ENCODE measurements around the gene CCBE1. TPM values are rescaled to one million over a fixed set of nuclear protein-coding genes. Genes with fewer than 3 reads are reported as not detected.

CCBE1 gene
- total and polyA plus RNA-seq, 2 donors (not counting 1 experiment from before 2014, with no cell fraction given), result 122 TPM

DNA sequence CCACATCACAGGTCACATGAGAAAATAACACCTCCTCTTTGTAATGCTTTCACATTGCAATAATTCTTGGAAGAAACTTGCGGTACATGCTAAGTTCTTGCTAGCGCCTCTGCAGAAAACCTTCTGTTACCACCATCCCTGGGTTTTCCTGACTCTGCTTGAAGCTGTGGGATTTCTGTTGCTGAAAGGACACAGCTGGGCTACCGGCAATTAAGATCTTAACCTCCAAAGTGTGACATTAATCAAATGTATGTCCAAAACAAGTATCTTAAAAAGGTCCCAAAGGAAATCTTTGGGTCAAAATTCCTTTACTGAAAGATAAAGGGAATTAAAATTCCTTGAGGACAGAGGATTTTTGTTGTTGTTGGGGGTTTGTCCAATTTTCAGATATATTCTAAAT lies 7.5 kb downstream of the CCBE1 start:
- Histone ChIP-seq H3K9me3 (ENCODE audit: control insufficient read depth, insufficient read depth, low read depth, low read length) (no peaks in the 10 kb centered on the region), H3K27ac (ENCODE audit: insufficient read depth, low read length) (no peak overlapping the region), H3K4me2 (ENCODE audit: extremely low read depth, insufficient read depth, low read length) (no peak overlapping the region), H3K4me1 (ENCODE audit: control insufficient read depth, extremely low read depth, insufficient read depth, low read length) (peaks cover 17% of the 10 kb centered on the region), H4K20me1 (ENCODE audit: control insufficient read depth, extremely low read depth, insufficient read depth, low read length) (no peaks in the 10 kb centered on the region), H3K9ac (ENCODE audit: insufficient read depth, low read length) (no peak overlapping the region), H3K27me3 (ENCODE audit: control insufficient read depth, insufficient read depth, low read length) (no peaks in the 10 kb centered on the region), H3K79me2 (ENCODE audit: control insufficient read depth, insufficient read depth, low read length) (peaks cover 94% of the 10 kb centered on the region), H3K4me3 (replicated peaks in 1 of 4; ENCODE audit: control extremely low read depth in 1 of 4, insufficient read depth in 1 of 4, low read depth in 3 of 4, low read length in 4 of 4) (peak overlapping the region in 1 of 4 experiments; percentile 27), H3K36me3 (ENCODE audit: control insufficient read depth, insufficient read depth, low read length) (peaks cover 2% of the 10 kb centered on the region), H2AFZ (ENCODE audit: low read length) (no peak overlapping the region)
- peak in 1 of 2 donors; percentile 61 for DNase-seq (ENCODE audit: low read depth in 2 of 2)
- TF ChIP-seq EZH2 (IDR thresholded peaks at IDR 0.05; ENCODE audit: low read length, missing control alignments) (no peak), CTCF (conservative IDR thresholded peaks at IDR 0.05 in 1 of 2, IDR thresholded peaks at IDR 0.05 in 1 of 2; ENCODE audit: low read depth in 1 of 2, low read length in 2 of 2) (no peak)

DNA sequence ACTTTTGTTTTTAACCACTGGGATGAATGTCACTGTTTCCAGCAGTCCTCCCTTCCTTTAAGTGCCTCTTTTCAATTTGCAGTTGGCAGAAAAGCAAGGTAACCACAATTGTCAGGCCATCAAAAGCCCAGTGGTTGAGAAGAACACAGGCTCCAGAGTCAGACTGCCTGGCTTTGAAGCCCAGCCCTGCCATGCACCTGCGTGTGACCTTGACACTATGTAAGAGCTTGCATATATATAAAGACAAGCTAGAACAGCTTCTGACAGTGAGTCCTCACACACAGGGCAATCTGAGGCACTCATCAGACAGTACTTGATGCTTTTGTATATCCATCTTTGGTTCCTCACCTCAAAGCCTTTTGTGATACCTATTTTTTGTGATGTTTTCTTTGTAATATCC lies 11.0 kb downstream of the CCBE1 start:
- Histone ChIP-seq H3K27ac (ENCODE audit: insufficient read depth, low read length) (no peak overlapping the region), H3K4me2 (ENCODE audit: extremely low read depth, insufficient read depth, low read length) (no peak overlapping the region), H3K79me2 (ENCODE audit: control insufficient read depth, insufficient read depth, low read length) (peaks cover 94% of the 10 kb centered on the region), H3K9ac (ENCODE audit: insufficient read depth, low read length) (no peak overlapping the region), H2AFZ (ENCODE audit: low read length) (no peak overlapping the region), H4K20me1 (ENCODE audit: control insufficient read depth, extremely low read depth, insufficient read depth, low read length) (peaks cover 2% of the 10 kb centered on the region), H3K9me3 (ENCODE audit: control insufficient read depth, insufficient read depth, low read depth, low read length) (no peaks in the 10 kb centered on the region), H3K4me3 (replicated peaks in 1 of 4; ENCODE audit: control extremely low read depth in 1 of 4, insufficient read depth in 1 of 4, low read depth in 3 of 4, low read length in 4 of 4) (no peak overlapping the region), H3K27me3 (ENCODE audit: control insufficient read depth, insufficient read depth, low read length) (no peaks in the 10 kb centered on the region), H3K4me1 (ENCODE audit: control insufficient read depth, extremely low read depth, insufficient read depth, low read length) (peaks cover 15% of the 10 kb centered on the region), H3K36me3 (ENCODE audit: control insufficient read depth, insufficient read depth, low read length) (no peaks in the 10 kb centered on the region)
- DNase-seq (ENCODE audit: low read depth in 2 of 2), result no peak
- TF ChIP-seq EZH2 (IDR thresholded peaks at IDR 0.05; ENCODE audit: low read length, missing control alignments) (no peak), CTCF (conservative IDR thresholded peaks at IDR 0.05 in 1 of 2, IDR thresholded peaks at IDR 0.05 in 1 of 2; ENCODE audit: low read depth in 1 of 2, low read length in 2 of 2) (no peak)

DNA sequence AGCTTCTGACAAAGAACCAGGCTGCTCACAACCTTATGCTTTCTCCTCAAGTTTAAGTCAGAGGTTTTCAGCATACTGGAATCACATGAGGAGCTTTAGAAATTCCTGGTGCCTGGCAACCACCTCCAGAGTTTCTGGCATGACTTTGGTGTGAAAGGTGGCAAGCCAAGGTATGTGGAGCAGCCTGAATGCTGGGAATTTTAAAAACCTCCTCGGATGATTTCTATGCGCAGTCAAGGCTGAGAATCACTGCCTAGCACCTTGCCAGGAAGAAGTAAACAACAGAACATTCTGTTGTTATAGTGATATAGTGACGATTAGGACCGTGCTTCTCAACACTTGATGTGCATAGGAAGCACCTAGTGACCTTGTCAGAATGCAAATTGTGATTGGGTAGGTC lies 11.7 kb downstream of the CCBE1 start:
- H3K27me3 ChIP-seq (ENCODE audit: control insufficient read depth, insufficient read depth, low read length), result no peaks in the 10 kb centered on the region
- H2AFZ ChIP-seq (ENCODE audit: low read length), result no peak overlapping the region
- H3K4me3 ChIP-seq (replicated peaks in 1 of 4; ENCODE audit: control extremely low read depth in 1 of 4, insufficient read depth in 1 of 4, low read depth in 3 of 4, low read length in 4 of 4), result no peak overlapping the region
- no peak overlapping the region for H3K4me2 ChIP-seq (ENCODE audit: extremely low read depth, insufficient read depth, low read length)
- no peaks in the 10 kb centered on the region for H3K9me3 ChIP-seq (ENCODE audit: control insufficient read depth, insufficient read depth, low read depth, low read length)
- peaks cover 95% of the 10 kb centered on the region for H3K79me2 ChIP-seq (ENCODE audit: control insufficient read depth, insufficient read depth, low read length)
- peak in 1 of 2 donors; percentile 52 for DNase-seq (ENCODE audit: low read depth in 2 of 2)
- H3K27ac ChIP-seq (ENCODE audit: insufficient read depth, low read length), result no peak overlapping the region
- TF ChIP-seq EZH2 (IDR thresholded peaks at IDR 0.05; ENCODE audit: low read length, missing control alignments), result no peak
- no peak for TF ChIP-seq CTCF (conservative IDR thresholded peaks at IDR 0.05 in 1 of 2, IDR thresholded peaks at IDR 0.05 in 1 of 2; ENCODE audit: low read depth in 1 of 2, low read length in 2 of 2)
- peaks cover 13% of the 10 kb centered on the region for H3K4me1 ChIP-seq (ENCODE audit: control insufficient read depth, extremely low read depth, insufficient read depth, low read length)
- H3K9ac ChIP-seq (ENCODE audit: insufficient read depth, low read length), result no peak overlapping the region
- H3K36me3 ChIP-seq (ENCODE audit: control insufficient read depth, insufficient read depth, low read length), result no peaks in the 10 kb centered on the region
- H4K20me1 ChIP-seq (ENCODE audit: control insufficient read depth, extremely low read depth, insufficient read depth, low read length), result peaks cover 2% of the 10 kb centered on the region
